ENCODE measurements around the gene KATNBL1.
A peak's percentile ranks its signal among the peaks of the same experiment; 100 is the strongest.

The KATNBL1 gene

DNA sequence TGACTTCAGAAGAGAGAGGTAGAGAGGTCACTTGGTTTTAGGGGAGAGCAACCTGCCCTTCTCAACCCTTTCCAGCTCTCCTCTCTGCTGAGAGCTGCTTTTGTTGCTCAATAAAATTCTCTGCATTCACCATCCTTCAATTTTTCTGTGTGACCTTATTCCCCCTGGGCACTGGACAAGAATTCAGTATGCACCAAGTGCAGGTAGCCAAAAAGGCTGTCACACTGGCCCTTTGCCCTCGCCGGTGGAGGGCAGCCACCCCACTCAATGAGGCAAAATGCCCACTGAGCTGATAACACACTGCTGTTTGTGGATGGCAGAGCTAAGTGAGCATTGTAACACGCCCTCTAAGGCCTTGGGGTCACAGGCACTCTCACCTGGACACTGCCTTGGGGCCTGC lies 95.2 kb downstream of the KATNBL1 start:
- DNase-seq (ENCODE audit: low read depth), result no peak

DNA sequence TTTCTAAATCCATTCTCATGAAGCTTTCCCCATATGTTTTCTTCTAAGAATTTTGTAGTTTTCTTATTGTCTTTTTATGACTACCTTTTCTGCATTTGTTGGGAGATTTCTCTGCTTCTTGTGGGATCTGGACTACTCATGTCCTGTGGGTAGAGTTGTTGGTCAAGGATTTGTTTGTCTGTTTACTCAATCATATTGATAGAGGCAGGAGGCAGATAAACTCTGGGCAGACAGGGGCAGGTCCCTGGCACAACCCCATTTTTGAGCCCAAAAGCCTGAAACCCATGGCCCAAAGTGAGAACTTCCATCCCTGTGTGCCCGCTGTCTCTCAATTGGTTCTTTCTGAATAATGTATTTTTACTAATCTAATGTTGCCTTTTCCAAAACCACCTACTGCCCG lies 95.7 kb downstream of the KATNBL1 start:
- DNase-seq (ENCODE audit: low read depth), result no peak

DNA sequence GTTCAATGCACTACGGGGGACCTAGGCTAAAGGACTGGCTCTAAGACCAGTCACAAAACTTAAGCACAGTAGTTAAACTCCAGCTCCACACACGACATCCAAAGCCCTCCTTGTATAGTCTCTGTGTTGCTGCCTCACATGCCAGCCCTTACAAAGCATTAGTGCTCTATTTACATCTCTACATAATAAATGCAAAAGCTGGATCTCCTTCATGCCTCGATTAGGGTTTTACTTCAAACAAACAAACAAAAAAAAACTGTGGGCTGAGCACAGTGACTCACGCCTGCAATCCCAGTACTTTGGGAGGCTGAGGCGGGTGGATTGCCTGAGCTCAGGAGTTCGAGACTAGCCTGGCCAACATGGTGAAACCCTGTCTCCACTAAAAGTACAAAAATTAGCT lies 98.4 kb downstream of the KATNBL1 start:
- DNase-seq (ENCODE audit: low read depth), result no peak

DNA sequence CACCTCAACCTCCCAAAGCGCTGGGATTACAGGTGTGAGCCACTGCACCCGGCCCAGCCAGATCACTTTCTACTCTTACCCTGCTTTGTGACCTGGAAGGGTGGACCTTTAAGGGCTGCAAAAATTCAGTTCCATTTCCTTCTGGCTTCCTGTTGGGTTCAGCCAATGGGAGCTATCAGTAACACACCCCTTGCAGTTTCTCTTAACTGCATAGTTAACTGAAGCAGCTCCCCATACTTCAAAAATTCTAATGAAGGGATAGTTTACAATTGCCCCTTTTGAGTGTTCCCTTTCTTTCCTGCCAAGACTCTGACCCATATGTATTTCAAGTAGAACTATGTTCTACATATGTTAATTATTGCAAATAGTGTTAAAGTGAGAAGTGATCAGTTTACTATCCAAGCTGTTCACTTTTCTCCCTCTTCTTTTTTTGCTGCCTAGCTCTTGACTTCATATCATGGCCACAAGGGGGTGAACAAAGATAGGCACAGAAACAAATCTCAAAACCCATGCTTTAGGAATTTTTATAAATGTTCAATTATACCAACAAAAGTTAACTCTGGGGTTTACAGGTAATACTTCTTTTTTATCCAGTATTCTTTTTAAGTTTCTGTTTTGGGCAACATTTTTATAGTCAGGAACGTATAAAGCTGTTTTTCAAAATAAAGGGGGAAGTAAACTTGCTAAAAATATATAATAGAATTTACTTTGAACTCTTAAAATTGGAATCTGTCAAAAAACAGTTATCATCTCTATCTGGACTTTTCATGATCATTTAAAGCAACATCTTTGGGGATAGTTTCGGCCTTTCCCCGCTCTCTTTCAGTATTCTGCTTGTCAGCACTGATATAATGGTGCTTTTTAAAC lies 99.9 kb downstream of the KATNBL1 start:
- DNase-seq (ENCODE audit: low read depth), result no peak

DNA sequence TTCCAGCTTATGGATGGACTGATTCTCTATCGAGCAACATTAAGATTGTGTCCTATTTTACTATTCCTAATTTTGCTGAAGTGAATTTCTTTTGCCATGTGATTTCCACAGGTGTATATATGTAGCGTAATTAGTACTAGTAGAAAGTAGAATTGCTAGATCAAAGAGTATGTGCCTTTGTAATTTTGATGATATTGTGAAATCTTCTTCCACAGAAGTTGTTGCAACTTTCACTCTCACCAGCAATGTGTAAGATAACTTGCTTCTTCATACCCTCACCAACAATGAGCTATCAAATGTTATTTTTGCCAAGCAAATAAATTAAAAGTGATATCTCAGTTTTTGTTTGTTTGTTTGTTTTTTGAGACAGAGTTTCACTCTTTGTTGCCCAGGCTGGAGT lies 102.6 kb downstream of the KATNBL1 start:
- DNase-seq (ENCODE audit: low read depth), result no peak

DNA sequence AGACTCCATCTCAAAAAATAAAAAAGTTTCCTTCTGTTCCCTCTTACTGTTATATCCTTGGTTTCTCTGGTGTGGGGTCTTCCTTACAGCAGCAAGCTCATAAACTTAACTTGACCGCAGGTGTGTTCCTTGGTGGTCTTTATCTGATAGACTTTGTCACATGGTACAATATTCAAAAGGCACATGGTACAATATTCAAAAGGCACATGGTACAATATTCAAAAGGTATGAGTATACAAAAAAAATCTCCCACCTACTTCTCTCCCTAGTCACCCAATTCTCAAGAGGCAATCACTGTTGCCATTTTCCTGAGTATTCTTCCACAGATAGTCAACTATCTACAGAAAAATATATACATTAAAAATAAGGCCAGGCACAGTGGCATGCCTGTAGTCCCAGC lies 103.5 kb downstream of the KATNBL1 start:
- no peak for DNase-seq (ENCODE audit: low read depth)

DNA sequence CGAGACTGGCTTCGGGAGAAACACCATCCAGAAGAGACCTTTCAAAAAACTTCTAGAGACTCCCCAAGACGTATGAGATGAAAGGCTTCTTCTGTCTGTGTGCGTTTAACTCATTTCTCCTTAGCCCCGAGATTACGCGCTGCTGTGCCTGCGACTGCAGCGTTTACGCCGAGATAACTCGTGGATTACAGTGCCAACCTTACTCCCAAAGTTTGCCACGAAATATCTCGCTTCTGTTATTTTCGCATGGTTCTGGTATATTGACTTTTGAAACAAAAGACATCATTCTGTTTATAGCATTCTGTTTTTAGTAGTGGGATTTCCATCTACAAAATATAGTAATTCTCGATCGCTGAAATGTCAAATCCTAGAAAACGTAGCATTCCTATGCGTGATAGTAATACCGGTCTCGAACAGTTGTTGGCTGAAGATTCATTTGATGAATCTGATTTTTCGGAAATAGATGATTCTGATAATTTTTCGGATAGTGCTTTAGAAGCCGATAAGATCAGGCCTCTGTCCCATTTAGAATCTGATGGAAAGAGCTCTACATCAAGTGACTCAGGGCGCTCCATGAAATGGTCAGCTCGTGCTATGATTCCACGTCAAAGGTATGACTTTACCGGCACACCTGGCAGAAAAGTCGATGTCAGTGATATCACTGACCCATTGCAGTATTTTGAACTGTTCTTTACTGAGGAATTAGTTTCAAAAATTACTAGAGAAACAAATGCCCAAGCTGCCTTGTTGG lies 107.5 kb downstream of the KATNBL1 start:
- DNase-seq (ENCODE audit: low read depth), result no peak

DNA sequence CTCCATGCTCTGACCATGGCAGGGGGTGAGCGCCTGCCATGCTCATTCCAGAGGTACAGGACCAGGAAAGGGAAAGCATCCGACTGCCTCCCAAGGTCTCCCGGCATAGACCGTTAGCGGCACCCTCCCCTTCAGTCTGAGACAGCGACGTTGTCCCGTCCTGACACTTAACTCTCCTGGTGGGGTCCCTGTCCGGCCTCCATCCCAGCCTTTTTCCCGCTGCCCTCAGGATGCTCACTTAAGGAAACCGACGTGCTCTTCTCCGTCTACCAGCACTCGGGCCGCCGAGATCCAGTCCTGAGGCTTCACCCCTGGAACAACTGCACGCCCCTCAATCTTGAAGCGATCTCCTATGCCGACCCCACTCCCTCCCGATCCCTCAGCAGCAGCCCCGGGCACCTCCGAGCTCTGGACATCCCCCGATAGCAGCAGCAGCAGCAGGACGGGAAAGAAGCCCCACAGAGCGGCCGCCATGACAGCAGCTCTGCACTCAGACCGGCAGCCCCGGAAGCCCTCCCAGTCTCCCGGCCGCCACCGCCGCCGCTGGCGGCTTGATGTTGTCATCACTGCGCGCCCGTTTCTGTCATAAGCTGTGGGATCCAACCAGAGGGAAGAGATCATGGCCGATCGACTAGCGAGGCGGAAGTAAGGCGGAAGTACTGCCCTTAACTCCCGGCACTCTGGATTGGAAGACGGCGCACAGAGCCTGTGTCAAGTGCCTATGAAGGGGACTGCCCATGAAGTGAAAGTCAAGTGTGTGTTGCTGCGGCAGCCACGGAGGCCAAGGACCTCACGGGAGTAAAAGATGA lies 108.3 kb downstream of the KATNBL1 start, which contains the start of the genes EMC7 and PGBD4:
TSS of gene EMC7 (minus strand) at position 497 of the 809 bp plus-strand sequence. CDS start at position 474, 23 bp downstream.
TSS of gene PGBD4 (plus strand) at position 718 of the 809 bp plus-strand sequence. CDS start 449 bp downstream, outside the sequence.
- peak; percentile 99 for DNase-seq (ENCODE audit: low read depth)

DNA sequence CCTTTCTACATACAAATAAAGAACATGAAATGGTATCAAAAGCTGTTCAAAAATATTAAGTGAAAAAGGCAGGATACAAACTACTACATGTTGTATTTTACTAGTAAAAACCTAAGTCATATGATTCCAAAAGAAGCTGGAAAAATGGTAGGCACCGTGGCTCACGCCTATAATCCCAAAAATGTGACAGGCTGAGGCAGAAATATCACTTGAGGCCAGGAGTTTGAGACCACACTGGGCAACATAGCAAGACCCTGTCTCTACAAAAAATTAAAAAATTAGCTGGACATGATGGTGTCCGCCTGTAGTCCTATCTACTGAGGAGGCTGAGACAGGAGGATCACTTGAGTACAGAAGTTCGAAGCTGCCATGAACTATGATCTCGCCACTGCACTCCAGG lies 110.0 kb downstream of the KATNBL1 start:
- DNase-seq (ENCODE audit: low read depth), result no peak
